Activated T-cell treated with anti-CD3 and anti-CD28 coated beads, Interleukin-2, amount 50 U/mL, for 24 hours (primary cell): Measurements from ENCODE around the gene PPP2R5D.
"Not testable (repeated sequence)": the region's sequence is repeated elsewhere in the genome, so short reads cannot be mapped to it uniquely, and the experiment has no call there.

Experiments
- DNase-seq: peaks from one replicate; pipeline ENCODE4 v3.0.0-alpha.2; 2020
- H3K27ac Mint-ChIP-seq: 2 replicates; pipeline ENCODE4 v1.8.0; 2020; ENCODE audit warnings: mild to moderate bottlenecking, mixed read lengths
- H3K27me3 Mint-ChIP-seq: 2 replicates; pipeline ENCODE4 v1.8.0; 2020; ENCODE audit warnings: mixed read lengths
- H3K36me3 Mint-ChIP-seq: 2 replicates; pipeline ENCODE4 v1.8.0; 2020; ENCODE audit warnings: low read depth, mixed read lengths
- H3K4me1 Mint-ChIP-seq: 2 replicates; pipeline ENCODE4 v1.8.0; 2020; ENCODE audit warnings: low read depth, mixed read lengths
- H3K4me3 Mint-ChIP-seq: 2 replicates; pipeline ENCODE4 v1.8.0; 2020; ENCODE audit warnings: mild to moderate bottlenecking, moderate library complexity, mixed read lengths
- H3K9me3 Mint-ChIP-seq: 2 replicates; pipeline ENCODE4 v1.8.0; 2020; ENCODE audit warnings: mixed read lengths

The PPP2R5D gene

GRCh38 chr6:43038727-43039126, 54.4 kb downstream of the PPP2R5D start:
- Mint-ChIP-seq H3K36me3 (peaks cover 86% of the 10 kb centered on the region), H3K4me3 (no peak overlapping the region), H3K4me1 (no peaks in the 10 kb centered on the region), H3K27me3 (no peaks in the 10 kb centered on the region), H3K27ac (no peak overlapping the region), H3K9me3 (no peaks in the 10 kb centered on the region)
- DNase-seq = no peak

- peak overlapping the region; percentile 67 for H3K27ac Mint-ChIP-seq
- H3K4me3 Mint-ChIP-seq = no peak overlapping the region
- no peaks in the 10 kb centered on the region for H3K4me1 Mint-ChIP-seq
- H3K36me3 Mint-ChIP-seq = peaks cover 83% of the 10 kb centered on the region
- no peaks in the 10 kb centered on the region for H3K9me3 Mint-ChIP-seq
- DNase-seq = no peak
- no peaks in the 10 kb centered on the region for H3K27me3 Mint-ChIP-seq
These were observed 56.3 kb downstream of the PPP2R5D start for GRCh38 chr6:43040542-43041257.

- not testable (repeated sequence) for H3K4me1 Mint-ChIP-seq, H3K4me3 Mint-ChIP-seq, H3K27me3 Mint-ChIP-seq, DNase-seq, H3K9me3 Mint-ChIP-seq, H3K27ac Mint-ChIP-seq
- peaks cover 86% of the 10 kb centered on the region for H3K36me3 Mint-ChIP-seq
These were observed 57.1 kb downstream of the PPP2R5D start for GRCh38 chr6:43041475-43041874.

- DNase-seq = no peak
- H3K27ac Mint-ChIP-seq = no peak overlapping the region
- H3K4me3 Mint-ChIP-seq = no peak overlapping the region
- H3K36me3 Mint-ChIP-seq = peaks cover 83% of the 10 kb centered on the region
- H3K9me3 Mint-ChIP-seq = no peaks in the 10 kb centered on the region
- no peaks in the 10 kb centered on the region for H3K4me1 Mint-ChIP-seq
- no peaks in the 10 kb centered on the region for H3K27me3 Mint-ChIP-seq
These were observed 58.9 kb downstream of the PPP2R5D start for GRCh38 chr6:43043310-43043709.

- no peak for DNase-seq
- Mint-ChIP-seq H3K9me3 (no peaks in the 10 kb centered on the region), H3K27me3 (no peaks in the 10 kb centered on the region), H3K4me1 (peaks cover under 1% of the 10 kb centered on the region), H3K36me3 (peaks cover 85% of the 10 kb centered on the region), H3K27ac (peak overlapping the region; percentile 59), H3K4me3 (no peak overlapping the region)
These were observed 61.1 kb downstream of the PPP2R5D start for GRCh38 chr6:43045371-43045930.

GRCh38 chr6:43047998-43048397, 63.6 kb downstream of the PPP2R5D start:
- no peaks in the 10 kb centered on the region for H3K9me3 Mint-ChIP-seq
- H3K27ac Mint-ChIP-seq = peak overlapping the region; percentile 42
- no peak overlapping the region for H3K4me3 Mint-ChIP-seq
- H3K36me3 Mint-ChIP-seq = peaks cover 83% of the 10 kb centered on the region
- H3K27me3 Mint-ChIP-seq = no peaks in the 10 kb centered on the region
- peaks cover 26% of the 10 kb centered on the region for H3K4me1 Mint-ChIP-seq
- no peak for DNase-seq

- Mint-ChIP-seq H3K27me3 (no peaks in the 10 kb centered on the region), H3K4me1 (peaks cover 37% of the 10 kb centered on the region), H3K9me3 (no peaks in the 10 kb centered on the region), H3K27ac (peak overlapping the region; percentile 77), H3K36me3 (peaks cover 88% of the 10 kb centered on the region), H3K4me3 (no peak overlapping the region)
- DNase-seq = no peak
These were observed 66.6 kb downstream of the PPP2R5D start for GRCh38 chr6:43050981-43051380.

- no peaks in the 10 kb centered on the region for H3K27me3 Mint-ChIP-seq
- H3K4me3 Mint-ChIP-seq = peak overlapping the region; percentile 96
- no peaks in the 10 kb centered on the region for H3K9me3 Mint-ChIP-seq
- peak overlapping the region; percentile 96 for H3K27ac Mint-ChIP-seq
- H3K36me3 Mint-ChIP-seq = peaks cover 86% of the 10 kb centered on the region
- H3K4me1 Mint-ChIP-seq = peaks cover 41% of the 10 kb centered on the region
- DNase-seq = no peak
These were observed 68.0 kb downstream of the PPP2R5D start for GRCh38 chr6:43052225-43052841.

GRCh38 chr6:43052842-43053544, 68.6 kb downstream of the PPP2R5D start:
- H3K4me1 Mint-ChIP-seq = peaks cover 44% of the 10 kb centered on the region
- H3K36me3 Mint-ChIP-seq = peaks cover 87% of the 10 kb centered on the region
- H3K4me3 Mint-ChIP-seq = peak overlapping the region; percentile 96
- no peak for DNase-seq
- no peaks in the 10 kb centered on the region for H3K9me3 Mint-ChIP-seq
- peak overlapping the region; percentile 96 for H3K27ac Mint-ChIP-seq
- H3K27me3 Mint-ChIP-seq = no peaks in the 10 kb centered on the region

- peak within 1 kb of the TSS; percentile 96 for H3K4me3 Mint-ChIP-seq
- H3K27me3 Mint-ChIP-seq = no peaks in the 10 kb centered on the region
- peak; percentile 93 for DNase-seq
- peak within 1 kb of the TSS; percentile 96 for H3K27ac Mint-ChIP-seq
- H3K36me3 Mint-ChIP-seq = peaks cover 87% of the 10 kb centered on the region
- H3K9me3 Mint-ChIP-seq = no peaks in the 10 kb centered on the region
- H3K4me1 Mint-ChIP-seq = peaks cover 51% of the 10 kb centered on the region
These were observed 69.3 kb downstream of the PPP2R5D start, which contains the start of gene CUL7 for GRCh38 chr6:43053545-43054205. Gene CUL7, minus strand, starts transcription at chr6:43053851. Its CDS starts 1,063 bp downstream, at chr6:43052788.

GRCh38 chr6:43054206-43054943, 70.0 kb downstream of the PPP2R5D start:
- H3K9me3 Mint-ChIP-seq = no peaks in the 10 kb centered on the region
- H3K4me1 Mint-ChIP-seq = peaks cover 53% of the 10 kb centered on the region
- H3K36me3 Mint-ChIP-seq = peaks cover 86% of the 10 kb centered on the region
- no peak for DNase-seq
- H3K27me3 Mint-ChIP-seq = no peaks in the 10 kb centered on the region
- H3K27ac Mint-ChIP-seq = peak overlapping the region; percentile 96
- H3K4me3 Mint-ChIP-seq = peak overlapping the region; percentile 96

- H3K36me3 Mint-ChIP-seq = peaks cover 75% of the 10 kb centered on the region
- no peaks in the 10 kb centered on the region for H3K9me3 Mint-ChIP-seq
- H3K4me3 Mint-ChIP-seq = no peak overlapping the region
- no peak for DNase-seq
- H3K4me1 Mint-ChIP-seq = peaks cover 60% of the 10 kb centered on the region
- no peaks in the 10 kb centered on the region for H3K27me3 Mint-ChIP-seq
- peak overlapping the region; percentile 61 for H3K27ac Mint-ChIP-seq
These were observed 71.6 kb downstream of the PPP2R5D start for GRCh38 chr6:43055966-43056365.

- H3K27me3 Mint-ChIP-seq = no peaks in the 10 kb centered on the region
- peak overlapping the region; percentile 99 for H3K27ac Mint-ChIP-seq
- peak overlapping the region; percentile 89 for H3K4me3 Mint-ChIP-seq
- no peaks in the 10 kb centered on the region for H3K9me3 Mint-ChIP-seq
- H3K4me1 Mint-ChIP-seq = peaks cover 40% of the 10 kb centered on the region
- H3K36me3 Mint-ChIP-seq = peaks cover 59% of the 10 kb centered on the region
- DNase-seq = no peak
These were observed 74.2 kb downstream of the PPP2R5D start for GRCh38 chr6:43058531-43058930.
